Transverse colon (tissue), 3 donors: ENCODE data around the gene SLC22A25.

Experiments
- CTCF ChIP-seq, 5 experiments: fragments of 200-600 bp in 3 of 5; fragments of 450-650 bp in 2 of 5; sonication (generic) in 3 of 5; IDR thresholded peaks; 1 replicate in 2 of 5; 2 replicates in 3 of 5; pipeline ENCODE4 v1.5.1; 2016 to 2017; ENCODE audit warnings: antibody characterized with exemption in 5 of 5, inconsistent platforms in 3 of 5, mild to moderate bottlenecking in 2 of 5, moderate library complexity in 1 of 5
- EP300 ChIP-seq: sonication (generic); formaldehyde crosslinking; IDR thresholded peaks from one replicate; pipeline ENCODE4 v1.6.1; 2017; ENCODE audit warnings: antibody characterized with exemption, low read depth
- POLR2A ChIP-seq: fragments of 450-650 bp; IDR thresholded peaks from one replicate; pipeline ENCODE4 v1.6.1; 2016; ENCODE audit warnings: antibody characterized with exemption, mild to moderate bottlenecking, moderate library complexity

- TF ChIP-seq CTCF (IDR thresholded peaks at IDR 0.05) (peak in 1 of 5 experiments; percentile 17), EP300 (no peak), POLR2A (no peak)
Observed at GRCh38 chr11:63277345-63277943, 34.0 kb upstream of the SLC22A25 start.
